H9 (cell line): ENCODE data around the gene CHCHD6. TPM values are rescaled to one million over a fixed set of nuclear protein-coding genes. Genes with fewer than 3 reads are reported as not detected.
A peak's percentile ranks its signal among the peaks of the same experiment; 100 is the strongest.

ENCODE experiments used
- DNase-seq: peaks from one replicate; pipeline ENCODE4 v3.0.0-alpha.2; 2017
- H2AFZ ChIP-seq: one replicate; pipeline ENCODE4 v1.6.1; 2013; ENCODE audit warnings: mild to moderate bottlenecking, low read length, control low read depth, moderate library complexity
- H2AK5ac ChIP-seq: 2 replicates; pipeline ENCODE4 v1.6.1; 2013; ENCODE audit warnings: low read length, control low read depth, mixed read lengths; ENCODE audit not compliant: insufficient read length
- H2BK120ac ChIP-seq: one replicate; pipeline ENCODE4 v1.6.1; 2013; ENCODE audit warnings: low read depth, mild to moderate bottlenecking, low read length, control low read depth, inconsistent platforms; ENCODE audit not compliant: poor library complexity, severe bottlenecking
- H2BK12ac ChIP-seq: 2 replicates; pipeline ENCODE4 v1.6.1; 2013; ENCODE audit warnings: low read length, control low read depth, mixed read lengths, low read depth; ENCODE audit not compliant: insufficient read length
- H2BK15ac ChIP-seq: 2 replicates; pipeline ENCODE4 v1.6.1; 2013; ENCODE audit warnings: low read depth, low read length, control low read depth
- H2BK20ac ChIP-seq: one replicate; pipeline ENCODE4 v1.6.1; 2013; ENCODE audit warnings: low read depth, mild to moderate bottlenecking, low read length, control low read depth, inconsistent platforms; ENCODE audit not compliant: poor library complexity, severe bottlenecking
- H2BK5ac ChIP-seq: 2 replicates; pipeline ENCODE4 v1.6.1; 2013; ENCODE audit warnings: low read length, control low read depth, mixed read lengths; ENCODE audit not compliant: insufficient read length
- H3K14ac ChIP-seq: 2 replicates; pipeline ENCODE4 v1.6.1; 2013; ENCODE audit warnings: low read length, control low read depth; ENCODE audit not compliant: insufficient read depth
- H3K18ac ChIP-seq: 2 replicates; pipeline ENCODE4 v1.6.1; 2013; ENCODE audit warnings: low read depth, mild to moderate bottlenecking, mixed read lengths, low read length, control low read depth; ENCODE audit not compliant: insufficient read length
- H3K23ac ChIP-seq: 2 replicates; pipeline ENCODE4 v1.6.1; 2013; ENCODE audit warnings: low read length, control low read depth, mixed read lengths, low read depth; ENCODE audit not compliant: insufficient read length
- H3K23me2 ChIP-seq: 2 replicates; pipeline ENCODE4 v1.6.1; 2013; ENCODE audit warnings: low read depth, mild to moderate bottlenecking, mixed read lengths, low read length, control low read depth; ENCODE audit not compliant: insufficient read length, poor library complexity, severe bottlenecking
- H3K27ac ChIP-seq: 2 replicates; pipeline ENCODE4 v1.5.1; 2013; ENCODE audit warnings: low read length, control low read depth, mixed read lengths, low read depth; ENCODE audit not compliant: insufficient read length
- H3K27me3 ChIP-seq: 2 replicates; pipeline ENCODE4 v1.6.1; 2013; ENCODE audit warnings: low read length, control low read depth, inconsistent platforms; ENCODE audit not compliant: insufficient read depth
- H3K4ac ChIP-seq: 2 replicates; pipeline ENCODE4 v1.6.1; 2013; ENCODE audit warnings: low read depth, mild to moderate bottlenecking, control low read depth, inconsistent platforms, low read length, moderate library complexity
- H3K4me1 ChIP-seq: 2 replicates; pipeline ENCODE4 v1.6.1; 2013; ENCODE audit warnings: low read length, control low read depth, inconsistent platforms; ENCODE audit not compliant: insufficient read depth
- H3K4me2 ChIP-seq: 2 replicates; pipeline ENCODE4 v1.6.1; 2013; ENCODE audit warnings: low read length, control low read depth, mixed read lengths; ENCODE audit not compliant: insufficient read length, insufficient read depth
- H3K56ac ChIP-seq: 2 replicates; pipeline ENCODE4 v1.6.1; 2013; ENCODE audit warnings: low read depth, mild to moderate bottlenecking, mixed read lengths, low read length, control low read depth; ENCODE audit not compliant: insufficient read length
- H3K79me1 ChIP-seq: 2 replicates; pipeline ENCODE4 v1.6.1; 2013; ENCODE audit warnings: low read depth, mild to moderate bottlenecking, moderate library complexity, low read length, control low read depth, inconsistent platforms; ENCODE audit not compliant: insufficient read depth, poor library complexity, severe bottlenecking
- H3K79me2 ChIP-seq: 2 replicates; pipeline ENCODE4 v1.6.1; 2013; ENCODE audit warnings: low read length, control low read depth, inconsistent platforms; ENCODE audit not compliant: insufficient read depth
- H3K9ac ChIP-seq: 2 replicates; pipeline ENCODE4 v1.6.1; 2013; ENCODE audit warnings: low read length, control low read depth, mixed read lengths; ENCODE audit not compliant: insufficient read length; ENCODE audit errors: extremely low read depth
- H3K9me3 ChIP-seq: one replicate; pipeline ENCODE4 v1.6.1; 2013; ENCODE audit warnings: low read depth, low read length, inconsistent platforms; ENCODE audit not compliant: control insufficient read depth
- H3T11ph ChIP-seq: one replicate; pipeline ENCODE4 v1.6.1; 2013; ENCODE audit warnings: mild to moderate bottlenecking, low read length, control low read depth, inconsistent platforms
- H4K20me1 ChIP-seq: one replicate; pipeline ENCODE4 v1.6.1; 2013; ENCODE audit not compliant: control insufficient read depth, insufficient read length, insufficient read depth
- H4K5ac ChIP-seq: 2 replicates; pipeline ENCODE4 v1.6.1; 2013; ENCODE audit warnings: low read depth, mild to moderate bottlenecking, mixed read lengths, low read length, control low read depth; ENCODE audit not compliant: insufficient read length
- H4K8ac ChIP-seq: replicated peaks from 2 replicates; pipeline ENCODE4 v1.6.1; 2013; ENCODE audit warnings: low read length, control low read depth, mixed read lengths, low read depth; ENCODE audit not compliant: insufficient read length
- H4K91ac ChIP-seq: 2 replicates; pipeline ENCODE4 v1.6.1; 2013; ENCODE audit warnings: low read depth, mild to moderate bottlenecking, moderate library complexity, mixed read lengths, low read length, control low read depth; ENCODE audit not compliant: insufficient read length
- H3K27ac Mint-ChIP-seq, 3 experiments: 2 replicates in 2 of 3; 3 replicates in 1 of 3; pipeline ENCODE4 v1.8.0; 2020 to 2021; ENCODE audit warnings: mixed read lengths in 3 of 3, mild to moderate bottlenecking in 1 of 3, moderate library complexity in 1 of 3
- H3K27me3 Mint-ChIP-seq: 2 replicates; pipeline ENCODE4 v1.8.0; 2021; ENCODE audit warnings: low read depth, mild to moderate bottlenecking, moderate library complexity, mixed read lengths
- H3K36me3 Mint-ChIP-seq, 3 experiments: 2 replicates in 2 of 3; 3 replicates in 1 of 3; pipeline ENCODE4 v1.8.0; 2020 to 2021; ENCODE audit warnings: low read depth in 3 of 3, mixed read lengths in 3 of 3; ENCODE audit not compliant: insufficient read depth in 1 of 3
- H3K4me1 Mint-ChIP-seq, 2 experiments: 2 replicates each; pipeline ENCODE4 v1.8.0; 2020; ENCODE audit warnings: mixed read lengths in 2 of 2
- H3K4me3 Mint-ChIP-seq, 2 experiments: 2 replicates in 1 of 2; 3 replicates in 1 of 2; pipeline ENCODE4 v1.8.0; 2020 to 2021; ENCODE audit warnings: mild to moderate bottlenecking in 2 of 2, mixed read lengths in 2 of 2, moderate library complexity in 1 of 2
- H3K9me3 Mint-ChIP-seq, 2 experiments: 2 replicates in 1 of 2; 3 replicates in 1 of 2; pipeline ENCODE4 v1.8.0; 2020; ENCODE audit warnings: mild to moderate bottlenecking in 2 of 2, mixed read lengths in 2 of 2, moderate library complexity in 1 of 2
- CTCF ChIP-seq: fragments of 200-600 bp; sonication (generic); conservative IDR thresholded peaks from 3 replicates; pipeline ENCODE4 v1.8.0; 2021; ENCODE audit warnings: antibody characterized with exemption, mild to moderate bottlenecking
- WGBS: extraction: QIAGEN DNeasy Blood & Tissue Kit; methylation state at CpG from one replicate; pipeline ENCODE4 v1.1.7; 2013; ENCODE audit warnings: missing lambda C conversion rate, low lambda C conversion rate, mixed read lengths; ENCODE audit not compliant: insufficient read length; ENCODE audit errors: extremely low coverage; 5-methylcytosine and 5-hydroxymethylcytosine counted together
- total RNA-seq: library from RNA; stranded (reverse); gene quantifications from 2 replicates; pipeline ENCODE4 v1.2.1, GENCODE V29; 2021

The CHCHD6 gene
- total RNA-seq, 1 experiment from 2014 or later: 34.2 TPM

GRCh38 chr3:126692858-126693257 lies 11.2 kb upstream of the CHCHD6 start:
- Histone ChIP-seq H3K27me3 (no peaks in the 10 kb centered on the region), H3K79me2 (no peaks in the 10 kb centered on the region), H3K27ac (no peak overlapping the region), H4K5ac (no peak overlapping the region), H3K14ac (no peak overlapping the region), H3K56ac (no peak overlapping the region), H3T11ph (no peak overlapping the region), H2BK20ac (no peak overlapping the region), H2AFZ (no peak overlapping the region), H3K23me2 (no peaks in the 10 kb centered on the region), H2AK5ac (no peak overlapping the region), H4K8ac (no peak overlapping the region), H3K4me1 (no peaks in the 10 kb centered on the region), H4K20me1 (no peaks in the 10 kb centered on the region), H2BK15ac (no peak overlapping the region), H3K4ac (no peak overlapping the region), H3K79me1 (no peaks in the 10 kb centered on the region), H3K4me2 (no peak overlapping the region), H2BK5ac (no peak overlapping the region), H4K91ac (no peak overlapping the region), H3K18ac (no peak overlapping the region), H3K9me3 (no peaks in the 10 kb centered on the region), H3K9ac (no peak overlapping the region), H2BK120ac (no peak overlapping the region), H2BK12ac (no peak overlapping the region), H3K23ac (no peak overlapping the region)
- Mint-ChIP-seq H3K9me3 (peaks cover 0 to 3% of the 10 kb centered on the region in 2 experiments; a peak in 1 of 5 replicates), H3K27me3 (peaks cover 2% of the 10 kb centered on the region), H3K27ac (no peak overlapping the region), H3K36me3 (no peaks in the 10 kb centered on the region; a peak in 1 of 7 replicates), H3K4me3 (no peak overlapping the region), H3K4me1 (peaks cover 2 to 4% of the 10 kb centered on the region in 2 experiments; a peak in 2 of 4 replicates)
- no CpG with 5 or more reads among the region's 5 CpGs for WGBS
- no peak for DNase-seq
- TF ChIP-seq CTCF: peak; percentile 49
